ENCODE data around the gene RBFOX2. TPM values are rescaled to one million over a fixed set of nuclear protein-coding genes. Genes with fewer than 3 reads are reported as not detected.

The RBFOX2 gene
- total RNA-seq, 3 donors from 2014 or later = 63.4 to 97.3 (median 85.5) TPM

DNA sequence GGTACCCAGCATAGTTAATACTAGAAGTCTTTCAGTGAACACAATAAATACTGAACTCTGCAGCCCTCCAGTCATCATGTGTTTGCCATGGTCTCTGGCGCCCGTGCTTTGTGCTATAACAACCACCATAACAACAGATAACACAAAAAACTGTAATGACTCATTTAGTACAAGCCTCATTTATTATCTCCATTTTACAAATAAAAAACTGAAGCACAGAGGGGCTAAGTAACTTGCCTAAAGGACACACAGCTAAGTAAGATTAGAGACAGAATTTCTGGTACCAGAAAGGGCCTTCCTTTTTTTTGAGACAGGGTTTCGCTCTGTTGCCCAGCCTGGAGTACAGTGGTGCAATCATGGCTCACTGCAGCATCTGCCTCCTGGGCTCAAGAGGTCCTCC lies 19.5 kb downstream of the RBFOX2 start:
- Histone ChIP-seq H3K4me1 (no peaks in the 10 kb centered on the region), H3K9me3 (no peaks in the 10 kb centered on the region), H3K27ac (no peak overlapping the region), H3K4me3 (no peak overlapping the region), H3K36me3 (no peaks in the 10 kb centered on the region), H3K27me3 (no peaks in the 10 kb centered on the region)
- intact Hi-C loops (cut with DNase I; ENCODE audit: low total_unique reads) = no loop called here
- no peak for DNase-seq (ENCODE audit: low spot score in 2 of 2)
- TF ChIP-seq POLR2A (IDR thresholded peaks at IDR 0.05) = no peak
- TF ChIP-seq, protein P1, sequence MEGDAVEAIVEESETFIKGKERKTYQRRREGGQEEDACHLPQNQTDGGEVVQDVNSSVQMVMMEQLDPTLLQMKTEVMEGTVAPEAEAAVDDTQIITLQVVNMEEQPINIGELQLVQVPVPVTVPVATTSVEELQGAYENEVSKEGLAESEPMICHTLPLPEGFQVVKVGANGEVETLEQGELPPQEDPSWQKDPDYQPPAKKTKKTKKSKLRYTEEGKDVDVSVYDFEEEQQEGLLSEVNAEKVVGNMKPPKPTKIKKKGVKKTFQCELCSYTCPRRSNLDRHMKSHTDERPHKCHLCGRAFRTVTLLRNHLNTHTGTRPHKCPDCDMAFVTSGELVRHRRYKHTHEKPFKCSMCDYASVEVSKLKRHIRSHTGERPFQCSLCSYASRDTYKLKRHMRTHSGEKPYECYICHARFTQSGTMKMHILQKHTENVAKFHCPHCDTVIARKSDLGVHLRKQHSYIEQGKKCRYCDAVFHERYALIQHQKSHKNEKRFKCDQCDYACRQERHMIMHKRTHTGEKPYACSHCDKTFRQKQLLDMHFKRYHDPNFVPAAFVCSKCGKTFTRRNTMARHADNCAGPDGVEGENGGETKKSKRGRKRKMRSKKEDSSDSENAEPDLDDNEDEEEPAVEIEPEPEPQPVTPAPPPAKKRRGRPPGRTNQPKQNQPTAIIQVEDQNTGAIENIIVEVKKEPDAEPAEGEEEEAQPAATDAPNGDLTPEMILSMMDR (IDR thresholded peaks at IDR 0.05) = no peak
- TF ChIP-seq POLR2AphosphoS5 (IDR thresholded peaks at IDR 0.05) = no peak

DNA sequence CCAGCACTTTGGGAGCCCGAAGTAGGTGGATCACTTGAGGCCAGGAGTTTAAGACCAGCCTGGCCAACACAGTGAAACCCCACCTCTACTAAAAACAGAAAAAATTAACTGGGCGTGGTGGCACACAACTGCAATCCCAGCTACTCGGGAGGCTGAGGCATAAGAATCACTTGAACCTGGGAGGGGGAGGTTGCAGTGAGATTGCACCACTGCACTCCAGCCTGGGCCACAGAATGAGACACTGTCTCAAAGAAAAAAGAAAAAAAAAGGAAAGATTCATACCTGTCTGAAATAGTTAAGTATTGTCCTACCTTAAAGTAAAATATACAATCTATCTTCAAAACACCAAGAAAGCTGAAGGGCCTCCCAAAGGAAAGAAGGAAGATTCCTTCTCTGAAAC lies 20.1 kb downstream of the RBFOX2 start:
- H3K36me3 ChIP-seq = no peaks in the 10 kb centered on the region
- H3K27ac ChIP-seq = no peak overlapping the region
- H3K4me3 ChIP-seq = no peak overlapping the region
- TF ChIP-seq, protein P1 (IDR thresholded peaks at IDR 0.05) = no peak
- TF ChIP-seq POLR2AphosphoS5 (IDR thresholded peaks at IDR 0.05) (no peak), POLR2A (IDR thresholded peaks at IDR 0.05) (no peak)
- H3K27me3 ChIP-seq = no peaks in the 10 kb centered on the region
- no peak for DNase-seq (ENCODE audit: low spot score in 2 of 2)
- intact Hi-C loops (cut with DNase I; ENCODE audit: low total_unique reads) = no loop called here
- no peaks in the 10 kb centered on the region for H3K4me1 ChIP-seq
- no peaks in the 10 kb centered on the region for H3K9me3 ChIP-seq

DNA sequence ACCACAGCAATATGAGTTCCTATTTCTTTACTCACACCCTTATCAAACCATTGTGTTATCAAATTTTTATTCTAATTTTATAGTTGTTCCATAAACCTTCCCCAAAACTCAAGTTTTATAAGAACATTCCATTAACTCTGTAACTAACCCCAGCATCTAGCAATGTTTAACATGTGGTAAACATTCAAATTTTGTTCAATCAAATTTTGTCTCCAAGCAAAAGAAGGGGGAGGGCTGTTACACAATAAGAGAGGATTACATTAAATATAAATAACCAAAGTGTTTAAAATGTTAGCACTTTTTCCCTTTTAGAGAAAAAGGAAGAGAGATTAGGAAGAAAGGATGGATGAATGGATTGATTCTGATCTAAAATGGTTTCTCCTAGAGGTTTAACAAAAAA lies 20.5 kb downstream of the RBFOX2 start:
- Histone ChIP-seq H3K27me3 (no peaks in the 10 kb centered on the region), H3K4me3 (no peak overlapping the region), H3K36me3 (no peaks in the 10 kb centered on the region), H3K27ac (no peak overlapping the region), H3K9me3 (no peaks in the 10 kb centered on the region), H3K4me1 (no peaks in the 10 kb centered on the region)
- TF ChIP-seq POLR2AphosphoS5 (IDR thresholded peaks at IDR 0.05) (no peak), POLR2A (IDR thresholded peaks at IDR 0.05) (no peak)
- TF ChIP-seq, protein P1 (IDR thresholded peaks at IDR 0.05) = no peak
- intact Hi-C loops (cut with DNase I; ENCODE audit: low total_unique reads) = no loop called here
- no peak for DNase-seq (ENCODE audit: low spot score in 2 of 2)

DNA sequence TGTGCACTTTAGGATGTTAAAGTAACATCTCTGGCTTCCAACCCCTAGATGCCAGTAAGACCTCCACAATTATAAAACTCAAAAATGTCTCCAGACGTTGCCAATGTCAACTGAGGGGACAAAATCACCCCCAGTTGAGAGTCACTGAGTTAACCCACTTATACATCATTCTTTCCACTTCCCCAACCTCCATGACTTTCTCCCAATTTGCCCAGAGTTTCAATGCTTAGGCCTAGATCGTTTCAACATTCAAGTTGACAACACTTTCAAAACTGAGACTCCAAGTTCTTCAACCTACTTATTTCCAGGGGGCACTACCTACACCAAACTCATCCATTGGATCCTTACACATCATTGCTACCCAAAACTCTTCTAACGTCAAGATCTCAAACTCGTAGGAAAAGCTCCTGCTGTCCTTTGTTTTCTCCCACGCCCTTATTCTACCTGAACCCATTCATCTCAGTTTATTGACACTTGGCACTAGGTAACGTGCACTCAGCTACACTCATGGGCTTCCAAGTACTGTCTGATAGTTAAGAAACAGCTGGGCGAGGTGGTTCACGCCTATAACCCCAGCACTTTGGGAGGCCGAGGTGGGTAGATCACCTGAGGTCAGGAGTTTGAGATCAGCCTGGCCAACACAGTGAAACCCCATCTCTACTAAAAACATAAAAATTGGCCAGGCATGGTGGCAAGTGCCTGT lies 24.5 kb downstream of the RBFOX2 start:
- H3K36me3 ChIP-seq = no peaks in the 10 kb centered on the region
- no peaks in the 10 kb centered on the region for H3K9me3 ChIP-seq
- H3K27me3 ChIP-seq = no peaks in the 10 kb centered on the region
- no peak for DNase-seq (ENCODE audit: low spot score in 2 of 2)
- H3K4me1 ChIP-seq = no peaks in the 10 kb centered on the region
- TF ChIP-seq POLR2AphosphoS5 (IDR thresholded peaks at IDR 0.05) (no peak), POLR2A (IDR thresholded peaks at IDR 0.05) (no peak)
- TF ChIP-seq, protein P1 (IDR thresholded peaks at IDR 0.05) = no peak
- intact Hi-C loops (cut with DNase I; ENCODE audit: low total_unique reads) = no loop called here
- H3K4me3 ChIP-seq = no peak overlapping the region
- H3K27ac ChIP-seq = no peak overlapping the region

DNA sequence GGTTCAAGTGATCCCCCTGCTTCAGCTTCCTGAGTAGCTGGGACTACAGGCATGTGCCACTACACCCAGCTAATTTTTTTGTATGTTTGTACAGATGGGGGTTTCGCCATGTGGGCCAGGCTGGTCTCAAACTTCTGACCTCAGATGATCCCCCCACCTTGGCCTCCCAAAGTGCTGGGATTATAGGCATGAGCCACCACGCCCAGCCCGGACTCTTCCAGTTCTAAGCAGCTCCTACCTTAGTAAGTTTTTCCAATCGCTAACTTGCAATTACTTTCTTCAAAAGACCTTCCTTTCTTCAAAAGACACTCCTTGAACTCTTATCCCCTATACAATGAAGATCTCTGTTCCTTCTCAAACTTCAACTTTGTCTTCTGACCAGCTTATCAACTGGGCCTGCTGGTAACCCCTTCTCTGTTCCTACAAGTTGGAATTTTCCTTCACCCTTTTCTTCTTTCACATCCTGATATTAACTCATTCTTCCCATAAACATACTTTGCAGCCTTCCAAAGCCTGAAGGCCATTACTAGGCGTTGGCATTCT lies 25.8 kb downstream of the RBFOX2 start:
- intact Hi-C loops (cut with DNase I; ENCODE audit: low total_unique reads) = no loop called here
- Histone ChIP-seq H3K4me1 (no peaks in the 10 kb centered on the region), H3K9me3 (no peaks in the 10 kb centered on the region), H3K27ac (no peak overlapping the region), H3K27me3 (no peaks in the 10 kb centered on the region), H3K4me3 (no peak overlapping the region), H3K36me3 (no peaks in the 10 kb centered on the region)
- TF ChIP-seq, protein P1 (IDR thresholded peaks at IDR 0.05) = no peak
- no peak for TF ChIP-seq POLR2AphosphoS5 (IDR thresholded peaks at IDR 0.05)
- no peak for TF ChIP-seq POLR2A (IDR thresholded peaks at IDR 0.05)
- no peak for DNase-seq (ENCODE audit: low spot score in 2 of 2)

Measured in breast epithelium (tissue), 4 donors.